Omental fat pad (tissue), 4 donors: ENCODE results near the gene KDM5A. TPM values are rescaled to one million over a fixed set of nuclear protein-coding genes. Genes with fewer than 3 reads are reported as not detected.
"Not testable (repeated sequence)": the region's sequence is repeated elsewhere in the genome, so short reads cannot be mapped to it uniquely, and the experiment has no call there.

Experiments
- ATAC-seq: fragments of 150-250 bp; one replicate; pipeline ENCODE4 v1.9.1; 2016; ENCODE audit warnings: mild to moderate bottlenecking, moderate library complexity; ENCODE audit not compliant: low FRiP score
- DNase-seq: peaks from one replicate; pipeline ENCODE4 v3.0.0-alpha.2; 2019; ENCODE audit warnings: low spot score
- CTCF ChIP-seq, 3 donors: fragments of 450-650 bp; IDR thresholded peaks; one replicate each; pipeline ENCODE4 v1.5.1; 2016 to 2017; ENCODE audit warnings: antibody characterized with exemption in 3 of 3, mild to moderate bottlenecking in 3 of 3, moderate library complexity in 2 of 3
- total RNA-seq, 4 donors: library from RNA; depleted of rRNA; stranded (reverse); fragments of >200 nt; gene quantifications; one replicate each; pipeline ENCODE4 v1.1.0, GENCODE V29; 2016

KDM5A gene
- total RNA-seq, 4 donors from 2014 or later: 48.0 to 86.2 (median 49.9) TPM

- no peak for TF ChIP-seq CTCF (IDR thresholded peaks at IDR 0.05)
- ATAC-seq (no peak), DNase-seq (no peak)
Observed at GRCh38 chr12:400828-401227, 11.7 kb upstream of the KDM5A start.

GRCh38 chr12:388541-389141 is 479 bp downstream of the KDM5A start:
- TF ChIP-seq CTCF (IDR thresholded peaks at IDR 0.05): no peak
- DNase-seq (no peak), ATAC-seq (peak; percentile 30)

- ATAC-seq (no peak), DNase-seq (no peak)
- TF ChIP-seq CTCF (IDR thresholded peaks at IDR 0.05): no peak
Observed at GRCh38 chr12:388012-388411, 1.1 kb downstream of the KDM5A start.

- no peak for DNase-seq
- ATAC-seq: no peak
- TF ChIP-seq CTCF (IDR thresholded peaks at IDR 0.05): no peak
Observed at GRCh38 chr12:386651-387050, 2.5 kb downstream of the KDM5A start.

GRCh38 chr12:370739-371485 is 18.2 kb downstream of the KDM5A start:
- DNase-seq, ATAC-seq: not testable (repeated sequence)

- no peak for ATAC-seq
Observed at GRCh38 chr12:367972-368371, 21.1 kb downstream of the KDM5A start.

GRCh38 chr12:366820-367219 is 22.3 kb downstream of the KDM5A start:
- no peak for DNase-seq
- no peak for TF ChIP-seq CTCF (IDR thresholded peaks at IDR 0.05)
- ATAC-seq: no peak

More at GRCh38 chr12:367972-368371, 21.1 kb downstream of the KDM5A start:
- DNase-seq: no peak
- no peak for TF ChIP-seq CTCF (IDR thresholded peaks at IDR 0.05)
